H54 (cell line): ENCODE results near the gene CHURC1.

Experiments used
- DNase-seq: peaks from one replicate; pipeline ENCODE4 v3.0.0; 2011; ENCODE audit warnings: low spot score, mixed read lengths; ENCODE audit not compliant: insufficient read length
- FAIRE-seq: peaks from 3 replicates; lab custom pipeline; 2011; peaks lifted over from hg19 to GRCh38; lab: Jason Lieb, UNC
- POLR2A ChIP-seq: IDR thresholded peaks from 2 replicates; pipeline ENCODE4 v1.6.1; 2011; ENCODE audit warnings: low read depth, mild to moderate bottlenecking, low read length

CHURC1 gene

GRCh38 chr14:64914237-64915028 is at the start of gene CHURC1:
CHURC1 (plus strand) TSS chr14:64914455; CDS start chr14:64914496, 41 bp downstream.
- FAIRE-seq (peak; percentile 100), DNase-seq (peak; percentile 90)
- TF ChIP-seq POLR2A: peak; percentile 71

DNA sequence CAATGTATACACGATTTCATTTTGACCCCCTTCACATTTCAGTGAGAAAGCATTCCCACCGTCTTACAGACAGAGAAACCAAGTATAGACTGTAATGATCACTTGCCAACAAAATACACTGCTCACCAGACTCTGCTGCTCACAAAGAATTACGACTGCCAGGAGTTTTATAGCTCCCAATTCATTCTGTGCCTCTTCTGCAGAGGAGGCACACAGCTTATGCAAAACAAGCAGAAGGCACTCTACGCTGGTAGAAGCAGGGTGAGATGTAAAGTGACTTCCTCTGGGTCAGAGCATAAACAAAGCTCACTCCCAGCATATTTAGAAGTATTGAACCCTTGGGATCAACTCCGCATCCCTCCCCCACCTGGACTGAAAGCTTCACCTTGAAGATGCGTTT is 49.1 kb upstream of the CHURC1 start:
- no peak for TF ChIP-seq POLR2A
- no peak for FAIRE-seq
- DNase-seq: no peak

DNA sequence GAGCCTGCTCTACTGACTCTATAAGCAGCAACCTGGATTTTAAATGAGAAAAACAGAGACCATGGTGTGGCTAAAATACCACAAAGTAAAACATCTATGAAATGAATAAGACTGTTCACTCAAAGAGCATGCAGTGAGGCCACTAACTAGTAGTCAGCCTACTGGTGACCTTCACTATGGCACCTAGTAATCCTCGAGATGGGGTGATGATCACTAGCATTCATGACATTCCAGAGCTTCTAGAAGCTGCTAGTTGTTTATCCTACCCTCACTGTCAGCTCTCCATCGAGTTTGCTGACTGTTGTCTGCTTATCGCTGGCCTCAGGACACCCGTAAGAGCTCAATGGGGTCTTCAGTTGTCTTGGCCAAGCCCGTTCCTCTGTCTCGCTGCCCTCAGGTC is 48.3 kb upstream of the CHURC1 start:
- no peak for FAIRE-seq
- TF ChIP-seq POLR2A: no peak

DNA sequence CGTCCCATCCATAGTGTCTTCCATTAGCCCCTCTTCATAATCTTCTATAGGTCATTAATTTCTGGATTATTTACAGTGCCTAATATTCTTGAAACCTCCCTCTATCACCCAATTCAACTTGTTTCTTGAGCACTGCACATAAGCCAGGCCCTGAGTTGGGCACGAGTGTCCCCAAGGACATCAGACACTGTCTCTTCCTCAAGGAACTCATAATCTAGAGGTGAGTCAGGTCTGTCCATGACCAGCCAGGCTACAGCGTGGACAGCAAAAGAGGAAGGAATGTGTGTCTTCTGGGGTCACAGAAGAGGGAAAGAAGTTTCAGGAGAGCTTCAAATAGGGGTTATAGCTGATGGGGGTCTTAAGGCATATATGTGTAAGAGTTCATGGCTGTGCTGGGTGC is 47.1 kb upstream of the CHURC1 start:
- FAIRE-seq: no peak
- TF ChIP-seq POLR2A: no peak
- no peak for DNase-seq

More for the DNA sequence above, 48.3 kb upstream of the CHURC1 start:
- DNase-seq: no peak

DNA sequence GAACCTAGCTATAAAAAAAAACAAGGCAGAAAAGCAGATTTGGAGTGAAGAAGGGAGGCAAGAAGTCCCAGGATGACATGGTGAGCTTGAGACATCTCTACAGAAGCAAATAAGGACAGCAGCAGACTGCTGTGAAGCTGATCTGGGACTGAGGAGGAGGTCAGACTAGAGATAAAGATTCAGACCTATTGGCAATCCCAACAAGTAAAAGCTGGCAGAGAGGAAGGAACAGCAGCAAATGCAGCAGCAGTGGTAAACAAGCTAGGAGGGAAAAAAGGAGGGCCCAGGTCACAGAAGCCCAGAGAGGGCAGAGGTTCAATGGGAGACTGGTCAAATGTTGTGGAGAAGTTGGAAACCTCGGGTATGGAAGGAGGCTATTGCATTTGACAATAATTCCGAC is 45.9 kb upstream of the CHURC1 start:
- DNase-seq (no peak), FAIRE-seq (no peak)
- TF ChIP-seq POLR2A: no peak

GRCh38 chr14:64868841-64869240 is 45.4 kb upstream of the CHURC1 start:
- FAIRE-seq (no peak), DNase-seq (no peak)
- no peak for TF ChIP-seq POLR2A

DNA sequence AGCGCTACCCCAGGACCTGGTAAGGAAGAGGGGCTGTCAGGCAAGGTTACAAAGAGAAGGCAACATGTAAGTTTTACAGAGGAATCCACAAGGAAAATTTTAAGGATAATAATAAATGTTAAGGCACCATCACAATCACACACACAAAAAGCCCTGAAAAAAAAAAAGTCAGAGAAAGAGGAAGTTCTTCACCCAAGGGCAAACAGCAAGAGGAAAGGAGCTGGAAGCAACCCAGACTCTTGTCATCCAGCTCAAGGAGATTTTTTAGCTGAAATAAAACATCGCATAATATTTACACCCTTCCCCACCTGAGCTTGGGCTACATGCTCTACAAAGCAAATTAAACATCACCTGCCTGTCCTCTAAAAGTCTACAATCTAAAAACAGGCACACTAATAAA is 44.1 kb upstream of the CHURC1 start:
- TF ChIP-seq POLR2A: no peak
- FAIRE-seq (no peak), DNase-seq (no peak)

- TF ChIP-seq POLR2A: no peak
- FAIRE-seq: no peak
These were observed 42.9 kb upstream of the CHURC1 start for GRCh38 chr14:64871344-64871743.

DNA sequence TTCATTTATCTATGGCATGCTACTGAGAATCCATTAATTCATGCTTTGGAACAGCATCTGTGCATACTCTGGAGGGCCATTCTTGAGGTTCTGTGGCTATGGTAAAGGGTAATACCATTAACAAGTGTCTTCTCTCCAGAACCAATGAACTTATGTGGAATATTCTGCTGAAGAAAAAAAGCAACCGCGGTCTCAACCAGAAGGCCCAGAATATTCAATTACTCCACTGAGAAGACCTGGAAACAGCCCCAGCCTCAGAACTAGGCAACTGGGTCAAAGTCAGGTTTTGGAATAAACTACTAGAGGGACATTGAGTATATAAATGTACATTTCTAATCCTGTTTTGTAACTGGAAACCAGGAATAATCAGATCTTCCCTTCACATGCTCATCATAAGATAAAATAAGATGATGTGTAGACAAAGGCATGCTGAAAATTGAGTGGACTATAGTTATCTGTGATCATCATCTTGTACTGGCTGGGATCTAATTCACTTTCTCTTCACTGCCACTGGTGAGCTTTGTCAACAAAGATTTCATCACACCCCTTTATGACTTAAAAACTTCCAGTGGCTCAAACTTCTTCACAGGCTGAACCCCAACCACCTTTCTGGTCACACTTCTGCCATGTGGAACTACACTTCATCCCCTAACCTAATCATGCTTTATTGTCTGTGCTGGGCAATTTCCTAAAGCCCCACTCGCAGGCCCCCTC is 40.6 kb upstream of the CHURC1 start:
- no peak for DNase-seq
- no peak for FAIRE-seq
- TF ChIP-seq POLR2A: no peak

More at GRCh38 chr14:64871344-64871743, 42.9 kb upstream of the CHURC1 start:
- DNase-seq: no peak

GRCh38 chr14:64875350-64875749 is 38.9 kb upstream of the CHURC1 start:
- FAIRE-seq (no peak), DNase-seq (no peak)
- TF ChIP-seq POLR2A: no peak

DNA sequence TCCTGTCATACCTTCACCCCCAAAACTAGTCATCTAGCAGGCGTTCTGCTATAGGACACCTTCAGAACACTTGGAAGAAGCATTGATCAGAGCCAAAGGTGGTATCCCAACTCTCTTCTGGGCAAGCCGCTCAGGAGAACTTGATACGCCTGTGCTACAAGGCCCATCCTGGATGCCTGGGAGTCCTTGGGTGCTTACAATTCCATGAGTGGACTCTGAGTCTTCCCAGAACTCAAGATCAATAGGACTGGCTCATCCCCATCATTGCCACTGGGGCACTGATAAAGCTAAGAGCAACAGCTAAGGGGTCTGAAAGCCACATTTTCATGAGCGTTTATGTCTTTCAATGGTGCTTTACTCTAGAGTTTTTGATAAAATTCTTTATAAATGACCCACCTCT is 36.4 kb upstream of the CHURC1 start:
- FAIRE-seq: no peak
- DNase-seq: no peak
- no peak for TF ChIP-seq POLR2A

DNA sequence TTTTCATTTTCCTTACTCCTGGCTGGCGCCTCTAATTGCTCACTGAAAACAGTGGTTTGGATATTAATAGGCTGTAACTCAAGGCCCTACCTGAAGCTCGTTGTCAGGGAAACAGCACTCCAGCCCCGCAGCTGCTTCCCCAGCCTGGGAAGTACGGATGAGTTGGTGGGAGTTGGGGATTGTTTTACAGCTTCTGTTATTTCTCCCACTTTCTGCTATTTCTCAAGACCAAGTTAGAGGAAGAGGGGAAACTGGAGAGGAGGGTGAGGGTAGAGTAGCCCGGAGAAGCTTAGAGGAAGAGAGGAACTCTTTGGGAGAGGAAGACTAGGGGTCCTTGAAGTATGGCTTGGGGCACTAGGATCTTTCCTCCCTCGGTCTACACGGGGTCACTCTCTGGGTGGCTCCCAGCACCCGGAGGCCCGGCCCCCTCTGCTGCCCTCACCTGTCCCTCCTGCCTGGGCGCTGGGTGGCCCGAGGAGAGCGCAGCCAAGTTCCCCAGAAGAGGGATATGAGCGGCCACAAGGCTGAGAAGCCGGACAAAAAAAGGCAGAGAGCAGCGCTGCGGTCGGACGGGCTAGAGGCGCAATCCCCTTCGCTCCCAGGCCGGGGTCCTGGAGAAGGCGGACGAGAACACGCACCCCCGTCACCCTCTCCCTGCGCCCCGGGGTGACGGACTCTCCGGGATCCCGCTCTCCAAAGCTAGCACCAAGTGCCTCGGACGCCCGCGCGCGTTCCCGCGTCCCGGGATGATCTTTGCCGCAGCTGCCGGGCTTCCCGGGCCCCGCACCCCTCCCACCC is 35.2 kb upstream of the CHURC1 start:
- FAIRE-seq (no peak), DNase-seq (no peak)
- TF ChIP-seq POLR2A: no peak

GRCh38 chr14:64879635-64880220 is 34.5 kb upstream of the CHURC1 start, which contains the start of gene SPTB:
SPTB (minus strand) TSS chr14:64879907; CDS start chr14:64823094, 56,813 bp downstream.
- peak; percentile 16 for DNase-seq
- TF ChIP-seq POLR2A: no peak
- no peak for FAIRE-seq
